HL-60 (cell line): ENCODE data around the gene CFAP141.

Source experiments
- CTCF ChIP-seq: IDR thresholded peaks from one replicate; pipeline ENCODE4 v1.5.1; 2011; ENCODE audit warnings: low read length, control low read depth, inconsistent platforms; ENCODE audit not compliant: insufficient read depth
- GABPA ChIP-seq: IDR thresholded peaks from 2 replicates; pipeline ENCODE4 v1.6.1; 2012; ENCODE audit warnings: low read depth
- POLR2AphosphoS5 ChIP-seq: IDR thresholded peaks from 2 replicates; pipeline ENCODE4 v1.6.1; 2012; ENCODE audit warnings: low read depth
- REST ChIP-seq: IDR thresholded peaks from 2 replicates; pipeline ENCODE4 v1.6.1; 2012; ENCODE audit warnings: low read depth; ENCODE audit not compliant: insufficient replicate concordance

GRCh38 chr1:154208677-154209388 is 2.7 kb upstream of the CFAP141 start:
- TF ChIP-seq CTCF (no peak), GABPA (no peak), REST (no peak), POLR2AphosphoS5 (no peak)
